GM12892 (cell line): ENCODE measurements around the gene AASDH.

Experiments used
- POLR2A ChIP-seq: IDR thresholded peaks from 2 replicates; pipeline ENCODE4 v1.6.1; 2011; ENCODE audit warnings: low read depth, low read length, control low read depth
- POLR2AphosphoS5 ChIP-seq: IDR thresholded peaks from 2 replicates; pipeline ENCODE4 v1.6.1; 2011; ENCODE audit warnings: low read depth, low read length, control low read depth
- TAF1 ChIP-seq: IDR thresholded peaks from 2 replicates; pipeline ENCODE4 v1.6.1; 2011; ENCODE audit warnings: low read depth, mild to moderate bottlenecking, control low read depth, low read length, borderline replicate concordance

DNA sequence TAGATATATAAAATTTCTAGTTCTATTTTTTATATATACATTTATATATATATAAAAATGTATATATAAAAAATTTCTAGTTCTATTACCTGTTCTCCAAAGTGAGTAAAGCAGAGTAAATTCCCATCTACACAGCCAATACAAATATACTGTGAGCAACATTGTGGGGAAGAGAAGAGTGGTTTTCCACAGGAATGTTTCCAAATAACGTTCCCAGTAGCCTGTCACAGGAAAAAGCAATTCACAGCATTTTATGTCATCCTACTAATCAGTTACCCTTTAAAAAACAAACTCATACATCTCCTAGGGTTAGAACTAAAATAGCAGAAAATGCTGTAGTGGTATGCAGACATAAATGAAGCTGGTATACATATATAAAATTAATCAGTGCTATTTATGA, 44.5 kb downstream of the AASDH start:
- TF ChIP-seq POLR2A (no peak), POLR2AphosphoS5 (no peak), TAF1 (no peak)
